NCI-H2107 (cell line): ENCODE measurements around the gene ST6GALNAC5.
"Not testable (repeated sequence)": the region's sequence is repeated elsewhere in the genome, so short reads cannot be mapped to it uniquely, and the experiment has no call there.

ENCODE experiments used
- DNase-seq: peaks from one replicate; lab custom pipeline; 2025; lab: John Stamatoyannopoulos, UW

The ST6GALNAC5 gene

DNA sequence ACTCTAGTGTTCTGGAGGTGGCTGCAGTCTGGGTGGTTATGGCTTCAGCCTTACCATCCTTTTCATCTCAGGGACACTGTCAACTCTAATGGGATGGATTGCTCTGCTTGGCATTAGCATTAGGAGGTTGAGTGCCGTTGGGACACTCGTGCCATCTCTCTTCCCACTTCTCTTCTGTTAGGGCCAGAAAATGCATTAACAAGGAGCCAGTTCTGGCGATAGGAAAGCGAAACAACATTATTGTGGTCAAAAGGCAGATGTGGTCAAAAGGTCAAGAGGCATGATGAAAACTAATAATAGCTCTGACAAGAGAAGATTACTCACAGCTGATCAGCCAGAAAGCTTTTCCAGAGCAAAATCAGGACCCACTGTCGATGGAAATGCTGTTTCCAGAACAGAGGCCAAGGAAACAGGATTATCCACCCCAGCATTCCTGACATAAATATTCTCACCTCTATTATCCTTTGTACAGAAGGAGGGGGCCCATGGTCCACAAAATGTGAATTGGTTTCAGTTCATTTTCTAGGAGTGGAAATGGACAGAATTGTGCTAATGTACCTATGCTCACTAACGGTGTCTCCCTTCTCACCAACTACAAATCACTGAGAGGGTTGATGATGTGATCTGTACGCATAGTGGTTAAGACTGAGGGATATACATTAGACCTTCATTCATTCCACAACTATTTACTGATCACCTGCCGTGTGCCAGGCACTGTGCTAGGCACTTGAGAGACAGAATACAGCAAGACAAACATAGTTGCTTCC, 72.0 kb downstream of the ST6GALNAC5 start:
- no peak for DNase-seq

DNA sequence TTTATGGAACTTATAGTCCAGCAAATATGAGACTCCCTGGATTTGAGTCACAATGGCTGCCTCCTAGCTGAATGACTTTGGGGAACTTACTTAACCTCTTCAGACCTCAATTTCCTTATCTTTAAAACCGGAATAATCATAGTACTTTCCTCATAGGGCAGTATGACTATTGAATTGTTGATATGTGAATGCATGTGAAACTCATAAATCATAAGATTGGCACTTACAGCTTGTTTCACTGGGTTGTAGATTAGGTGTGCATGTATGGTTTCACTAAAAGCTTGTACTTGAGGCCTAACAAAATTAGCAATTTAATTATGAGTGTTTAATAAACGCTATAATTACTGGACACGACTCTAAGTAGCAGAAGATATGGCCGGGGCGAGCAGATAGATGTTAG, 72.5 kb downstream of the ST6GALNAC5 start:
- DNase-seq: no peak

DNA sequence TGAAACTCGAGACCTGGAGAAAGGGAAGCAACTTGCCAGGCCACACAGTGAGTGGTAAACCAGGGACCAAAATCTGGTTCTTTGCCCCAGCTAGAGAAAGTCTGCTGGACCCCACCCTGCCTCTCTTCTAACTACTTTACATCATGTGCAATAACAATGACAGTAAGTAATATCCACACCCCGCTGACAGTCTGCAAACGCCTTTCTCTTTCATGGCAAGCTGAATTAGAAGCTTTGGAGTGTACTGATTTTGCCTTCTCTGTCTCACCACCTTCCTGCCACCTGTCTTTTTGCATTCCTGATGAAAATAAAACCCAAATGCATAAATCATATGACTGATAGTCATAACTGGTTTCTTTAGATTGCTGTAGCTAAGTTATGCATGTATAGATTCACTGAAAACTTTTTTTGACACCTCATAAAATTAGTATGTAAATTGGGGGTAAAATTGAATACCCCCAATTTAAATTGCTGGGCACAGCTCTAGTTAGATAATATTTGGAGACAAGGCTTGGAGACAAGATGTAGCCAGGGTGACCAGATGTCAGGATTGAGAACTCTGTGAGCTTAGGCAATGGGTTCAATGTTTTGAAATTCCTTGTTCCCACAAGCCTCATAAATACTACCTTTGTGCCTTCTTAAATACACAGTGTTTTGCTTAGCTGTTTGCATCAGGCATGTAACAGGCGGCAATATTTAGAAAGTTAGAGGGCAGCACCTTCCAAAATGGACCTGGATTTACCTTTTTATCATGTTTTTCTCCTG, 73.5 kb downstream of the ST6GALNAC5 start:
- DNase-seq: no peak

DNA sequence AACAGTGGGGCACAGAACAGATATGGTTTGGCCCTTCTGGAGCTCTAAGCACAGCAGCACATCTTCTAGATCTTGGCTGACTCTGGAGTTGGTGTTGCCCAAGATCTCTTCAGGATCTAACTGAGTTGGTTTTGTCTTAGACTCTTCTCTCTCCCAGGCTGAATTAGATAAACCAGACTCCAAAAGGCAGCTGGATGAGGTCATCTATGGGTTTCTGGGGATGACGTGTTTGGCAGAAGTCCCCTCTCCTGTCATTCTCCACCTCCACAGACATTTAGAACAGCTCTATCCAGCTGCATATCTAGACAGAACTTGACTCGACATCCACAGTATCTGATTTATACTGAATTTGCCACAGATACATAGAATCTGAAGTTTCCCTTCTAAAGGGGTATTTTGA, 75.3 kb downstream of the ST6GALNAC5 start:
- no peak for DNase-seq

DNA sequence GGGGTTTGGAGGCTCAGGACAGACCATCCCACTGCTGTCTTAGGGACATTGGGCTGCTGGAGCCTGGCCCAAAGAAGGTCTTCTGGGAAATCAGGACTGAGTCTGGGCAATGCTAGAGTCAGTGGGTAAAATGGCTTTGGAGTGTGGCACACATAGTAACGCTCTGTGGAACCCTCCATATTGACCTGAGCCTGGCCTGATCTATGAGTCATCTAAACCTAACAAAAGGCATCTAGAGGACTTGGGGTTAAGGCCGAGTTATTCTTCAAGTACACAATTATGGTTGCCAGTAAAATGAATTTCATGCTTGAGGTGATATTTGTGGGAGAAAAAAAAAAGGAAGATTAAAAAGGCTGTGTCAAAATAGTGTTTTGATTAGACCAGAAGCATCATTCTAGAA, 77.7 kb downstream of the ST6GALNAC5 start:
- DNase-seq: peak; percentile 36

DNA sequence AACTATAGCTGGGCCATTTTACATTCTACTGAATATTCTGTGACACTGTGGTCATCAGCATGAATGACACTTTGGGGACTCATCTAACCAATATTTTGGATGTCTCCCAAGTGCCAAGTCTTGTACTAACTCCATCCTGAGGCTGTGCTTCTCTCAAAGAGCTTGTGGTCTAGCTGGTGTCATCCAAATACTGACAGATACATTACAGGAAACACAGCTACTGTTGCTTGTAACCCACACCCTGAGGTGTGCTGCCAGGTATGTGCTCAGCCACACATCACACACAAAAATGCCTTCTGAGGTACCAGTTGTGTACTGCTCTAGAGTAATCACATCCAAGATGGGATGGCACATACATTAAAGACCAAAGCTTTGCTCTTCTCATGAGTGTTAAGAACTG, 81.6 kb downstream of the ST6GALNAC5 start:
- no peak for DNase-seq

DNA sequence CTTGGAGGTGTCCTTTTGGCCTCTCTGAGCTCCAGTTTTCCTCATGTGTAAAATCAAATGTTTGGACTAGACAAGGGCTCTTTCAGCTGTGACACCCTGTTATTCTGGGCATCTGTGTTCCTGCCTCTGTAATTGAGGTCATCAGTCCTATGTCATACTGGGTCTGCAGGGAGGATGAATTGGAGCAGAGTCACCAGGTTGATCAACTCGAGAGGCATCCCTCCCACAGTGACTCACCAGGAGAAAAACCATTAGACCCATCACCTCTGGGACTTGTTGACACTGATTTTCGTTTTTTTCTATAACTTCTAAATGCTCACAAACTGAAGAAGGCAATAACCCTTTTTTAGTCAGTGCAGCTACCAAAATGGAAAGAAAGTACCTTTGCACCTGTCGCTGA, 82.2 kb downstream of the ST6GALNAC5 start:
- DNase-seq: no peak

DNA sequence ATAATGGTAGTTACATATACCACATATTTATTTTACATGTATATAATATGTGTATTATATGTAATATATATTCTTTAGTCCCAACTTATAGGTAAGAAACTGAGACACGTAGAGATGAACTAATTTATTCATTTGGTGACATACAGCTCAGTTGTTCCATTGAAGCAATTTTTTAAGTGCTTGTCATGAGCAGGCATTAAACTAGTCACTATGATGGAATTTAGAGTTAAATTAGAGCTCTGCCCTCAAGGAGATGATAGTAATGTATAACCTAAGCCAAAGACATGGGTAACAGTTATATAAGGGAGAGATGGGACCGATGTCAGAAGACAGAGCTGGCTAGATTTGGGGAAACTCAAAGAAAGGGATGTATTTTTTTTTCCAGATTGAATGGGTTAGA, 83.0 kb downstream of the ST6GALNAC5 start:
- DNase-seq: no peak

DNA sequence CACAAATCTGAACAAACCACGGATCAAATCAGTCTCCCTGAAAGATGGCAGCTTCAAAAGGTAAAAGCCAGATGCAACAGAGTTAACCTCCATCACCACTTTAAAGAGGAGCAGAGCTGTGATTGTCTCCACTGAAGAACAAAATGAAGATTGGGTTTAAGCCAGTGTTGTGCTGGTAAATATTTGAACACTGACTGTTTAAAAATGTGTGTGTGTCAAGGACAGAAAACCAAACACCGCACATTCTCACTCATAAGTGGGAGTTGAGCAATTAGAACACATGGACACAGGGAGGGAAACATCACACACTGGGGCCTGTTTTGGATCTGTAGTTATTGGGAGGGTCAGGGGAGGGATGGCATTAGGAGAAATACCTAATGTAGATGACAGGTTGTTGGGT, 83.9 kb downstream of the ST6GALNAC5 start:
- no peak for DNase-seq

DNA sequence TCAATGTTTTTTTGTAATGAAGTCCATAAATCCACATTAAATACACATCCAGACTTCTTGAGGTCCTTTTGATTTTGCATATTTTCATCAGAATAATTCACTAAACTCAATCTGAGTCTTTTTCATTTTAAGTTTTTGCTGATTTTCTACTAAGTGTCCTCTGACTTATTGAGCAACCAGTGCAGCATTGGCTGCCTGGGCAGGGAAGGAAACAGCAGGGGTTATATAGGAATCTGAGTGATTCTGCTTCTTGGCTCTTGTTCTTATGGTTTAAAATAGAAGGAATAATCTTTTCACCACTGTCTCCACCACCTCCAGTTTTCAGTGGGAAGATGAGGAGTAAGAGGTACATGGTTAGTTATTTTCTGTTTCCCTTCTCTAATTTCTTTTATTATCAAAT, 88.4 kb downstream of the ST6GALNAC5 start:
- DNase-seq: no peak

DNA sequence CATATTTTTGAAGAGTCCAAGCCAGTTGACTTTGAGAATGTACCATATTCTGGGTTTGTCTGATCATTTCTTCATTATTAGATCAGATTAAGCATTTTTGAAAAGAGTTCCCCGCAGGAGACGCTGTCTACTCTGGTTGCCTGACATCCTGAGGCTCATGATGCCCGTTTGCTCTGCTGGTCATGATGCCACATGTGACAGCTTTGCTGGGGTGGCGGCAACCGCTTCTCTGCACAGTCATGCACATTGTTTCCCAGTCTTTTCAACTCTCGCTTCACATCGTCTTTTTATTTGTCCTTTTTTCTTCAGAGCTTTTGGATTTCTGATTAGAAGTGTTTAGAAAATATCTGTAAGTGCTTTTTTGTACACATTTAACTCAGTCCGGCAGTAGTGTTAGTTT, 90.7 kb downstream of the ST6GALNAC5 start:
- no peak for DNase-seq

DNA sequence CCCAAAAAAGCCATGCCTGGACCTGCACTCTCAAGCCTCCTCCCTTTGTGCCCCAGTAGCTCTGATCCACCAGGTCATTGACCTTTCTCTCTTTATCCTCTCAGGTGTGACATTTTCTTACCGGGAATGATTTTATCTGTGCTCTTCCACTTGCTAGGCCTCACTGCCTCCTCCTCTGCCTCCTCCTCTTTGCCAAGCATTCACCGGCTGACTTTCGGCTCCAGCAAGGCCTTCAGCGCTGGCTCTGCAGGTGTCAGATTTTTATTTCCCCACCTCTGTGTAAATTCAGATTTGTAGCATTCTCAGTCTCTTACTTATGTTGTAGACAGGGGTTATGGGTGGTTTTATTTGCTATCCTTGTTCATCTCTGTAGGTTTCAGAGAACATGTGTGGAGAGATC, 91.5 kb downstream of the ST6GALNAC5 start:
- no peak for DNase-seq

DNA sequence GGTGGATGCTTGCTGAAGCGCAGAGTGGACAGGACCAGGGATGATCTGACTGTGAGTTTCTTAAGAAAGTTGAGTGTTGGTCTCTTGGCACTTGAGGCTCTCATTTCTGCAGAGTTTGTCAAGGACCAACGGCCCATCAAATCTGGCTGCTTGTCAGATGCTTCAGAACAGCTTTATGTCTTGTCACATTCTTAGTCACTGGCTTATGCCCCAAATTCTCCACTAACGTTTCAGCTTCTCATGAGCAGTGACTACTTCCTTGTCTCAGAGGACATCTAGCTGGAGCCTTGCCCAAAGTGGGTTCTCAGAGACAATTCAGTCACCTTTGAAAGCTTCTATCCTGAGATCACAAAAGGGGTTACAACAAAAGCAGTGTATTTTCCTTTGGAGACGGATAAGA, 92.3 kb downstream of the ST6GALNAC5 start:
- no peak for DNase-seq

DNA sequence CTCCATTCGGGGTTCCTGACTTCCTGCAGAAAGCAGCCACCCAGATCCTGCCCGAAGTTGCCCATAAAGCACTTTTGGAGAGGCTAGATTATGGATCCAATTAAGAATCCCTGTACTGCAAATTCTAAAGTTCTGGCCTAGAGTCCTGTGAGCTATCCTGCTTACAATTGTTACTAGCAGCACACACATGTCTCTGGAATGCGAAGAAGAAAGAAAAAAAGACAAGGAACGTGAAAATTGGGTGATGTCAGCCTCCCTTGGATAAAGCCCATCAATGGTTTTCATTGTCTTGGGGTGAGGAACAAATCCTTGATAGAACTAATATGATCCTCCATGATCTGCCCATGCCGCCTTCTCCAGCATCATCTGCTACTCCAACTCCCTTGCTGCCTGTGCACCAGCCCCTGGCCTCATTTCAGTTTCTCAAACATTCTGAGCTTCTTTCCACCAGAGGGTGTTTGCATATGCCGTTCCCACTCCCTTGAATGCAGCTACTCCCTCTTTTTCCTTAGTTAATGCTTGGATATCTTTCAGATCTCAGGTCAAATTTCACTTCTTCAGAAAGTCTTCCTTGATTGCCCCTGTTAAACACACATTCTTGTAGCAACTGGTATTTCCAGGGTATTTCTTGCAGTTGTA, 94.0 kb downstream of the ST6GALNAC5 start:
- no peak for DNase-seq

DNA sequence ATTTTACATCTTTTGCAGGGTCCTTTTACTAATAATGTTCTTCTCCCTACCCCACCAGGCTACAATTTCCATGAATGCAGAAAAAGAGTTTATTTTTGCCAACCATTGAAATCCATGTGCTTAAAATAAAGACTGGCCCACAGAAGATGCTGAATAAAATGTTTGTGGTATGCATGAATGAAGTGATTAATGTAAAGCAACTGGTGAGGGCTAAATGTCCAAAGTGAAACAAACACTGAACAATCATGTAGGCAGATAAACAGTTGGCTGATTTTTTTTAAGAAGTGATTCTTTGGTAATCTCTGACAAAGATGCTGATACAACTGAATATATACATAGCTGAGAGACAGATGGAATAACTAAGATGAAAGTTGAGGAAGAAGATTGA, 94.5 kb downstream of the ST6GALNAC5 start:
- no peak for DNase-seq

DNA sequence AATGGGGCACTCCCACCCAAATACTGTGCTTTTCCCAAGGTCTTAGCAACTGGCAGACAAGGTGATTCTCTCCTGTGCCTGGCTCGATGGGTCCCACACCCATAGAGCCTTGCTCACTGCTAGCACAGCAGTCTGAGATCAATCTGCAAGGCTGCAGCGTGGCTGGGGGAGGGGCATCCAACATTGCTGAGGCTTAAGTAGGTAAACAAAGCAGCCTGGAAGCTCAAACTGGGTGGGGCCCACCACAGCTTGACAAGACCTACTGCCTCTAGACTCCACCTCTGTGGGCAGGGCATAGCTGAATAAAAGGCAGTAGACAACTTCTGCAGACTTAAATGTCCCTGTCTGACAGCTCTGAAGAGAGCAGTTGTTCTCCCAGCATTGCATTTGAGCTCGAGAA, 114.0 kb downstream of the ST6GALNAC5 start:
- not testable (repeated sequence) for DNase-seq

DNA sequence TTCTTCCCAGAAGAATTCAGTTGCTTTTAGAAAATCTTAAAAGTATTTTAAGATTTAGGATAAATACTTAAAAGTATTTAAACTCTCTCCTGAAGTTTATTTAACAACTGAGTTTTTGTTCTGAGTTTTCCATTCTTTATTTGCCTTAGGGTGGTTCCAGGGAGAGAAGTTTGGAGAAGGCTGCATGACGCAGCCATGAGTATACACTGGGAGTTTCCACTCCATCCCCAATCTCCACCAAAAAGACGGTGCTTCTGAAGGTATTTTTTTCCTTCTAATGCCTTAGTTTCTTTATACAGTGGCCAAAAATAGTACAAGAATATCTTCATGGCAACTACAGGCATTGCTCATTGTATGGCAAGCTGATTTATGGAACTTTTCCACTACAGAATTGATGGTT, 122.7 kb downstream of the ST6GALNAC5 start:
- DNase-seq: no peak

DNA sequence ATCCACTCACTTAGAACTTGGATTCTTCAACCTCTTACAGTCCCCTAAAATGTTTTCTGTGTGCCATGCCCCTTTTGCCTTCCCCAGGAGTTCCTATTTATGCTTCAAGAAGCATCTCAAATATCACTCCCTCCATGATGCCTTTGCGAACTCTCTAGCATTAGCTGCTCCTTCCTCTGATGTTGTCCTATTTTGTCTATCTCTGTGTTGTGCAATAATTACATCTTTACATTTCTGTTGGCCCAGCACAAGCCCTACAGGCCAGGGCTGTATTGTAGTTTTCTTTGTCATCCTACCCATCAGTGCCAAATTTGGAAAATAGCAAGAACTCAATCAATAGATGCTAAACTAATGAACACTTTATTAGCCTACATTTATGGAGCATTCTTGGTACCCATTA, 125.8 kb downstream of the ST6GALNAC5 start:
- no peak for DNase-seq

DNA sequence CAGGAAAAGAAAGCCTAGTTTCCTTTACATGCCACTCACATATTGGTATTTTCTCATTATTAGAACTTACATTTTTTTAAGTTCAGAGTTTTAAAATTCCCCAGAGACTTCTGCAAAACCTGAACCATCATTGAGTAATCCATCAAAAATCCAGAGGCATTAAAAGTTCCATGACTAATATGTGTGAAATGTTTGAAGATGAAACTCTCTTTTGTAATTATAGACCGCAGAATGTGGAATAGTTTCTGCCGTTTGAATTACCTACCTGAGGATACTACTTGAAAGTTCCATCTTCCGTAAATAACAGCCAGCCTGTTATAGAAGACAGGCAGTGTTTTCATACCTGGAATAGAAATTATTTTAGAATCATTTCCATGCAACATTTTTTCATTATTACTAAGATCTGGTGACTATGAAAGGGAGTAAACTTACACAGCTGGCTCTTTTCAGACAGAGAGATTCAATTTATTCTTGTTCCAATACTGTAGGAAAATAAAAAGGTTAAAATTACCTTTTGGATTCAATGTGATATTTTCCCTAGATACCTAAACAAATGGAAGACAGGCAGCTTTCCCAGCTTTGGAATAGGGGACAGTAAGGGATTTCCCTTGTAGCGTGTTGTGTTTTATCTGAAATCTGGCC, 131.4 kb downstream of the ST6GALNAC5 start:
- no peak for DNase-seq

DNA sequence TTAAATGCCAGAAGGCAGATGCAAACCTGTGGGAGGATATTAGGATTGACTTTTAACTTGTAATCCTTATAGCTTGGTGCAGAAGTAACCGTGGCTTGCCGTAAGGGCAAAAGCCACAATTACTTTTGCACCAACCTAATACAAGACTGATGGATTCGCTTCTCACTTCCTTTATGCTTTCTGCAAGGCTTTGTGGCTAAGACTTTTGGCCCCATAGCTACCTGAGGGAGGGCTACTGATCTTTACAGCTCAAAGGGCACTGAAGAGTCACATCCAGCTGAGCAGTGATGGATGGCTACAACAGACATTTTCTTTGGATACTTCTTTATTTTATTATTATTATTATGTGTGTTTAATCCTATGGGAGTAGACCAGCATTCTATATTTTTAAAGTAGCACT, 140.4 kb downstream of the ST6GALNAC5 start:
- DNase-seq: no peak

DNA sequence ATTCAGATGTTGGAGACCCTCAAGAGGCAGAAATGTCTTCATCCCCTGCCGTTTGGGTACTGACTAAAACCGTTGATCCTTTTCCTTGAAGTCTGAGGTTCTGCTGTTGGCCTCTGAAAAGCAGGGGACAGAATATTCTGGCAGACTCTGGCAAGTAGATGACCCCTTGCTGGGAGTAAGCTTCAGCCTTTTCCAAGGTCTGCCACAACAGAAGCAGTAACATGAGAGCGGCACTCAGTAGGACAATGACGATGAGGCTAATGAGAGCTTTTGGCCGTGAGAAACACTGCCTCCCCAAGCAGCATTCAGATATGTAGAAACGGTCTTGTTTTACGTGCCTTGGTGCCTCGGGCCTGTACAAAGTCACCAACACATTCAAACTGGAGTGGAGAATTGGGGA, 143.7 kb downstream of the ST6GALNAC5 start:
- no peak for DNase-seq

DNA sequence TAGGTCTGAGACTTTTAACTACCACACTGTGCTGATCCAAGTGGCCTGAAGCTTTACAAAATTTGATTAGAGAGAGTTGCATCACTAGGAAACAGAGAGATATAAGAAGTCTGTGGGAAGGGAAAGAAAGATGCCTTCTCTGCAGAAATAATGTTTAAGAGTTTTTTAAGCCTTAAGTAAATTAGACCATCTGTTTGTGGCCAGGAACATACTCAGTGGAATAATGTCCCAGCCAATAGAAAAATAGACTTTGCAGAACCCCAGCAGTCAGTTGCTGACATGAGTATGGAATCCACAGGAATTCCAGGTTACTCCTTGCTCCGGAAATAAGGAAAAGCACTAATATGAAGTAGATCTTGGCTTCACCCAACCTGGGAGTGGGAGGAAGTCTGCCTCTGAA, 144.8 kb downstream of the ST6GALNAC5 start:
- DNase-seq: no peak
